Measurements from ENCODE around the gene DIP2A.

Gene DIP2A

DNA sequence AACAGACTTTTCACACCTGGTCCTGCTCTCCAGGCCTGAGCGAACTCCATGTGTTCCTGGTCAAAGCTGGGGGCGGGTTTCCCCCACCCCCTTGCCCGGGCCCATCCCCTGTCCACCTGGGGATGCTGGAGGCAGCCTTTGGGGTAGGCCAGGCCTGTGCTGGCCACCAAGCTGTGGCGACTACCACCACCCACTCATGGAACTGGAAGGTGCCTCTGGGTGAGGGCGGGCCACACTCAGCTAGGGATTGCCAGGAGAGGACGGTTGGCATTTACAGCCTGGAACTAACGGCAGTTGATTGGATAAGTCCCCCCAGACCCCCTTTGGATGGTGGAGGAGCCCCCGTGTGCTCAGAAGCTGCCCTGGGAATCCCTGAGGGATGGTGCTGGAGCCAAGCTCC is 138.3 kb downstream of the DIP2A start:
- no peak for DNase-seq (ENCODE audit: low spot score)

DNA sequence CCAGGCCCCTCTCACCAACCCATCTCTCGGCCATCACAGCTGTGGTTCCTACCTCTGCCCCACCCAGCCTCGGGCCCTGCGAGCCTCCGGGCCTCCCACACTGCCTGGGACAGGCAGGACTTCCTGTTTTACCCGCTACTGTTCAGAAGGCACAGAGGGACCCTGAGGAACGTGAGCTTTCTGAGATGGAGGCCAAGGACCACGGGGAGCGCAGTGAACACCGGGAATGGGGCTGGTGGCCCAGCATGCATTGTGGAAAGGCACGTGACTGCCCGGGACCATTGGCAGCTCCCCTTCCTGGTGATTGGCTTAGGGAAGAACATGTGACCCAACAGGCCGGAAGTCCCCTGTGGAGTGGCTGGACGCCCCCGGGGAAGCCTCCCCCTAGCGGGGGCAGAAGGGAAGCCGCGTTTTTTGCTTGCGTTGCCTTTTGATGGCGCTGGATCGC is 139.2 kb downstream of the DIP2A start:
- no peak for DNase-seq (ENCODE audit: low spot score)

DNA sequence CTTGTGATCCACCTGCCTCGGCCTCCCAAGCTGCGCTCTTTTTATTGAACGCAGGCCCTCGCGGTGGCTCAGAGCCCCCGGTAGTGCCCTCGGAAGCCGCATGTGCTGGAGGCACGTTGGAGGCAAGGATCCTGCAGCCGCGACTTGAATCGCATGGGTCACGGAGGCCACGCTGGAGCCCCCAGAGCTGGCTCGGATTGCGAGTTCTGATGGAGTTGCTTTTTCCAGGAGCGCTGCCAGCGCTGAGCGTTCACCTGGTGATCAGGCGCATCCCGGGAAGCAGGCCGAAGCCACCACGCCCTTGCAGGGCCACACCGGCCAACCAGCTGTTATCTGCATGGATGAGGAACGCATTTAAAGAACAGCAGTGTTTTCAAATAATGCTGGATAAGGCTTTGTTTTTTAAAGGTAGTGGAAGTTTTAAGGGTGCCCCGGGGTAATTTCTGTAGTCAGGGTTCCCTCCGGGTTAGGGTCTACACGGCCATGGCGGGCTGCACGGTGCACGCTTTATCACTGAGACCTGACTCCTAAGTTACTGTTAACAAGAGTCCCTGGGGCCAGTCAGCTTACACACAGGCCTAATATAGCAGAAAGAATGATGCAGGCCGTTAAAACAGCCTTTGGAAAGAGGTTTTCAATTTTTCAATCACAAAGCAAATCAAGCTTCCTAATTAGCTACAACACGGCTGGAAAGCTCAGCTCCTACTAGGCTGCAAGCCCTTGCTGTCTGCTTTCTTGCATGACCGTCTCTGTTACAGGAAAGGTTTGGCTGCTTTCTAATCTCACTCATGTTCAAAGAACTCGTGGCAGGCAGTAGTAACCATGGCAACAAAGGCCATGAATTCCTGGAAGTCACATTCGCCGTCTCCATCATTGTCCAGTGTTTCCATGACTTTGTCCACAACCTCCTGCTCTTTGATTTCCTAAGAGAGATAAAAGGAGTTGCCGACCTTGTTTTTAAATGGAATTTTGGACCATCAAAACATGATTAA is 140.2 kb downstream of the DIP2A start:
- DNase-seq (ENCODE audit: low spot score), result peak; percentile 23

DNA sequence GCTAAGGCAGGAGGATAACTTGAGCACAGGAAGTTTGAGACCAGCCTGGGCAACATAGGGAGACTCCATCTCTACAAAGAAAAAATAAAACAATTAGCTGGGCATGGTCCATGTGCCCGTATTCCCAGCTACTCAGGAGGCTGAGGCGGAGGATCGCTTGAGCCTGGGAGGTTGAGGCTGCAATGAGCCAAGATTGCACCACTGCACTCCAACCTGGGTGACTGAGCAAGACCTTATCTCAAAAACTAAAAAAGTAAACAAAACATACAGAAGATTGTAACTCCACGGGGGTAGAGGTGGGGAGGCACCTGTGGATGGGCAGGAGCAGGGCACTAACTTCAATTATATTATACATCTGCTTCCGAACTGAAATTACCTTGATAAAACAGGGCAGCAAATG is 141.6 kb downstream of the DIP2A start:
- DNase-seq (ENCODE audit: low spot score), result no peak

DNA sequence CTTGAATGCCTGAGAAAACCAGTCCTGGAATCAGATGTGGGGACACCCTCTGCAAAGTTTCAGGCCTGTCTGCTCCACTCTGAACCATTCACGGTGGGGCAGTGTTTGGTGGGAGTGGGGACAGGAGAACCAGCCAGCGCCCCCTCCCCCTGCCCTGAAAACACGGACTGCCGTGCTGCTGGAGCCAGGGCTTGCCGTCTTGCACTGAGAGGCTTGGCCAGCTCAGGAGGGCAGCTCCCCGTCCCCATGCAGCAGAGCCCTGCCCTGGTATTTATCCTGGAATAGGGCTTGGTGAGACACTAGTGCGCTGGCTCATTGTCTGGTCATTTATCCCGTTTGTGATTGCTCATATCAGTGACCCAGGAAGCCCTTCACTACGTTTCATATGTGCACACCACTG is 142.3 kb downstream of the DIP2A start:
- DNase-seq (ENCODE audit: low spot score), result no peak

DNA sequence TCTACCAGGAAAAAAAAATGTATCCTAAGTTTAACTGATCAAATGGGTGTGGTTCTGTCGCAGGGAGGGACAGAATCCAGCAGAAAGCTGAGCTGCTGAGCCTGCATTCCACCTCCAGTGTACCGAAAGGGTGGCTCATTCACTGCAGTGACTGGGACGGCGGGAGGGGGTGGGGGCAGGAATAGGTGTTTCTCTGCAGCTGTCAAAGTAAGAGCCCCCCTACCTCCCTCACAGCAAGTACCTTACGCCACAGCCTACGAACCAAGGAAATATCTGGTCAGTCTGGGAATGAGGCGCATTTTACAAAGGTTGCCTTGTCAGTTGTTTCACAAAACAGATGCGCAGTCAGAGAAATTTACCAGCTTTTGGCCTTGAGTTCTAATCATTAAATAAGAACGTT is 144.5 kb downstream of the DIP2A start:
- DNase-seq (ENCODE audit: low spot score), result peak; percentile 35

DNA sequence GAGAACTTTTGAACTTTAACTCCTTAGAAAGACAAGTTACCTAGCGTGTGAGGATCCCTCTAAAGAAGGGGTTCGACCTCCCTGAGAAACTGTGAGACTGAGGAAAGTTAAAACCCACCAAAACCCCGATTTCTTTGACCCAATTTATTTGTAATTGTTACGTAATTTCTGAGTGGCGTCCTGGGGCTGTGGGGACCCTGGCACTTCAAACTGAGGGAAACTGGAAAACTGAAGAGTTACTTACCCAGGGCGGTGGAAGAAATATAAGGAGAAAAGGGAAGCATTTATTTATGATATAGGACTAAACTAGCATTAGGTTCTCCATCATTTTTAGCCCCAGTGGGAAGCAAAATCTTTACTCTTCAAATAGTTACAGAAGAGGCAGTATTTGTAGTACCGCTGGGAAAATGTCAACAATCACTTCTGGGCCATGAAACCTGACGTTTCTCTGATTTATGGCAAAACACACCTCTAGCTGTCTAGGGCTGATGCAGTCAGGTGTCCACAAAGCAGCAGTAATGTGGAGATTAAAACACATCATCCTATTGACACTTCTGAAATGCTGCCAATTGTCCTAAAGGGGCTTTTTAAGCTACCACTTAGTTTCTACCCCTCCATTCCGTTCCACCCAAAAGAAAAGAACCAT is 145.8 kb downstream of the DIP2A start:
- DNase-seq (ENCODE audit: low spot score), result no peak

DNA sequence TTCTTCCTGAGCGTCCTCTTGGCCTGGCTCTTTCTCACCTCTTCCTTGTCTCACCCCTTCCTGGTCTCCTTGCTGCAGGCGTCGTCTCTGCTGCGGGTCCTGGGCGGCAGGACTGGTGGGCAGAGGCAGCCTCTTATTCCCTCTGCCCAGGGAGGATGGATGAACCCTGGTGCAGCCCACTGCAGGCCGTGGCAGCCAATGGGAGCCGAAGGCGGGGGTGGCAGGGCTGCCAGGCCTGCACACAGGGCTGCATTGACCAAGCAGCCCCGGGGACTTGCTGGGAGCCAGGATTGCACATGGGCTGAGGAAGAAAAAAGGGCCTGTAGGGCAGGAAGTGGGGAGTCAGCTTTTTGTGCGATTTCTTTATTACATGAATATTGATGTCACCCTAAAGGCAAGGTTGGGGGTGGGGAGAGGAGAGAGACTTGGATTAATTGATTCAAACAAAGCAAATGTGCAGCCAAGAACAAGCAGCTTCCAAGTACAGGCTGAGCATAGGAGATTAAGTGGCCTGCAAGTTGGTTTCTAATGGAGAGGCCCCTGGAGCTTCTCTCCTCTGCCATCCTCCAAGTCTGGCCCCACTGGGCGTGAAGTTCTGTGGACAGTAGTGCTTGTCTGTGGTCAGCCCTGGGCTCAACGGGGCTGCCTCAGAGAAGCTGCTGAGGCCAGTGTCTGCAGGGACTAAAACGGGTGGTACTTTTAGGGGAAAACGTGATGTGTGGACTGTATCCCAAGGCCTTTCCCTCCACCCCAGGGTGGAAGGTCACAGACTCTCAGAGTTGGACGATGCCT is 146.5 kb downstream of the DIP2A start, which contains the start of gene S100B:
Gene S100B, minus strand, starts transcription at position 108 of the 792 bp plus-strand sequence. CDS start 2,667 bp downstream, outside the sequence.
- DNase-seq (ENCODE audit: low spot score), result no peak

DNA sequence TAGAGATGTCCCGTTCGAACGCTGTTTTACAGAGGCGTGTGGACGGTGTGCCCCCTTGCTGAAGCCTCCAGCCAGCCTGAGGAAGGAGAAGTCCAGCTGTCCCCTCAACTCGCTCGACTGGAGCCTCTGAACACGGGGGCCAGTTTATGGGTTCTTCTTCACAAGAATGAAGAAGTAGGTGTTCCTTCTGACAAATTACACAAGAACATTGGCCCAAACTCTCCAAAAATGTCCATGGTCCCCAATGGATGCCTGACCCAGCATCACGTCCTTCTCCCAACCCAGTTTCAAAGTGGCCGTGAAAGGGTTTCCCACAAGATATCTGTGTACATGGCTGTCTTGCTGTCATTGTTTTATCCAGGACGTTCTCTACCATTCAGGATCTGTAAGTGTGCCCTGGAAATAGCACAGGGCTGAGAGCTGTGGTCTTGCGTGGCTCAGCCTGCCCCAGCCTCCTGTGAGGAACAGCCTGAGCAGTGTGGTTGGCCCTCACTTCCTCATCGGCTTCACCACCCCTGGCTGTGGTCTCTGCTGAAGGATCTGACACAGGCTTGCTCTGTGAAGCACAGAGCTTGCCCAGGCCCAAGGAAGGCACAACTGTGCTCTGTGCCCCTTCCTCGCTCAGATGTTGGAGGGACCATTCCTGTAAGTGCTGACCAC is 147.2 kb downstream of the DIP2A start:
- no peak for DNase-seq (ENCODE audit: low spot score)

DNA sequence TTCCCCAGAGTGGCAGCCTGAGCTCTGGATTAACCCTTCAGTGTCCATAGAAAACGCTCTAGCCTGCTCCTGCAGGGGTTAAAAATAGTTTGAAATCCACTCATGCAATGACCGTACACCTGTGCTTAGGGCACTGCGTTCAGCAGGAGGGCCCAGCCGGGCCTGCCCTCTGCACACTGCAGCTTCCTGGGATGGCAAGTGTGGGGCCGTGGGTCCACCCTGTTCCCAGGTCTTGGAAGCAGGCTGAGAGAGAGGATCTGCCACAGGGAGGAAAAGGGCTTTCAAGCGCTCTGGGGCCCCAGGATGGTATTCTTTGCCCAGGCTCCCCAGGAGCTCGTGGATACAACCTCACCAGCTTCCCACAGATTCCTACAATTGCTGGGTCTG is 147.7 kb downstream of the DIP2A start:
- DNase-seq (ENCODE audit: low spot score), result no peak

DNA sequence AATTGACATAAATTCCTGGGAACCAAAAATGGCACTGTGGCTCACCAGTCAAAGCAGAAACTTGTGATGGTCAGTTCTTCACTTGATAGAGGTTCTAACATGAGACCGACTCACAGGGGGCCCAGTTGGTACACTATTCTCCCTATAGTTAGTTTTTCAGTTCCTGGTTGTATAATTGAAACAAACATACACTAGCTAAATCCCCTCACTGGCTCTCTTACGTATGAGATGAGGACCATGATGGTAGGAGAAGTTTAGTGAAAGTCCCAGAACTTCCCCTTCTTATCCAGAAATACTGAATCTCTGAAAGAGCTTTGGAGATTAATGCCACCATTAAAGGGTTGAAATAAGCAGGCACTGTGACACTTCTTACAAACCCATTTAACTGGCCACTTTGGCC is 148.9 kb downstream of the DIP2A start:
- DNase-seq (ENCODE audit: low spot score), result no peak

DNA sequence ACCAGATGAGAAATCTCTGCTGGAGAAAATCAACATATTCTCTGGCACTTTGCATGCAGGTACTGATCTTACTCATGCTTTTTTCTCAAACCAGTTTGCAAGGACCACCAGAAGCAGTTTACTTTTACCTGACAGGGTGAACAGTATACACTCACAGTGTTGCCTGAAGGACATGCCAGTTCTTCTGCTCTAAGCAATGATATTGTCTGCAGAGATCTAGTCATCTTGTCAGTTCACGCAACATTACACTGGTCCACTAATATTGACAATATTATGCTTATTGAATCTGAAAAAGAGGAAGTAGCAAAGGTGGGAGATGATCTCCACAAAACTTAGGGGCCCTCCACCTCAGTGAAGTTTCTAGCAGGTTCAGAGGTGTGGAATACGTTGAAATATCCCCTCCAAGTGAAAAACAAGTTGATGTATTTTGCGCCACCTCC is 150.0 kb downstream of the DIP2A start:
- no peak for DNase-seq (ENCODE audit: low spot score)

DNA sequence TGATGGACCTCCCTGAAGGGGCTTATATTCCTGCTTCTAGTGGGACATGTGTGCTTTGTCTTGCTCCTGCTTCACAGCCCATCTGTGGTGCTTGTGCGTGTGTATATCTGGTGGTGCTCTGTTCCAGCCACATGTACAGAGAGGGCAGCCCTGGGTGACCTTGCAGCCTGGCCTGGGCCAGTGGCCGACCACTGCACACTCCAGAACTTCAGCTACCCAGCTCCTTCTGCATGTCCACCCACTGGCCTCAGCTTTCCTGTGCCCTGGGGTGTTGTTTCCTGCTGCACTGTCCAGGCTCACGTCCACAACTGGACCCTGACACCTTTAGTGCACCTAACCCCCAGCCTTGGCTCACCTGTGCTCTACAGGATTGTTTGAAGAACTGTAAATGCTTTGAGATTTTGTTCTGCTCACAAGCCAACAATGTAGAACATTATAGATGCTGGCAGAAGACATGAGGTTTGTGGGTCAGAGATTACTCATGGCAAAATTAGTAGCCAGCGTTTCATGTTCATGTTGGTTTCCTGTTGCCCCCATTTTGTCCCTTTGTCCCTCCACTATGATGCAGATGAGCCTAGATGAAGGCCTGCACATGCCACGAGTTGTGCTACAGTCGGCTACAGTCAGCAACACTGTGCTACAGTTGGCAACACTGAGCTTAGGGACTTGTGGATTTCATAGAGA is 151.5 kb downstream of the DIP2A start:
- no peak for DNase-seq (ENCODE audit: low spot score)

DNA sequence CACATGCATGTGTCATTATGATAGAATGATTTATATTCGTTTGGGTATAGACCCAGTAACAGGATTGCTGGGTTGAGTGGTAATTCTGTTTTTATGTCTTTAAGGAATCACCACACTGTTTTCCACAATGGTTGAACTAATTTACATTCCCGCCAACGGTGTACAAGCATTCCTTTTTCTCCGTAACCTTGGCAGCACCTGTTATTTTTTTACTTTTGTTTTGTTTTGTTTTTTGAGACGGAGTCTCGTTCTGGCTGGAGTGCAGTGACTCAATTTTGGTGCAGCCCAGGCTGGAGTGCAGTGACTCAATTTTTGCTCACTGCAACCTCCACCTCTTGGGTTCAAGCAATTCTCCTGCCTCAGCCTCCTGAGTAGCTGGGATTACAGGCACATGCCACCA is 154.7 kb downstream of the DIP2A start:
- DNase-seq (ENCODE audit: low spot score), result no peak

DNA sequence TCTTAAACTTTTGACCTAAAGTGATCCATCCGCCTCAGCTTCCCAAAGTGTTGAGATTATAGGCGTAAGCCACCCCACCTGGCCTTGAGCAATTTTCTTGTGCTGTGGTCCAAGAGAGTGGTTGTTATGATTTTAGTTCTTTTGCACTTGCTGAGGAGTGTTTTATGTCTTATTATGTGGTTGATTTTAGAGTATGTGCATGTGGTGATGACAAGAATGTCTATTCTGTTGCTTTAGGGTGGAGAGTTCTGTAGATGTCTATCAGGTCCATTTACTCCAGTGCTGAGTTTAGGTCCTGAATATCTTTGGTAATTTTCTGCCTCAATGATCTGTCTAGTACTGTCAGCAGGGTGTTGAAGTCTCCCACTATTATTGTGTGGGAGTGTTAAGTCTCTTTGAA is 157.4 kb downstream of the DIP2A start:
- DNase-seq (ENCODE audit: low spot score), result no peak

DNA sequence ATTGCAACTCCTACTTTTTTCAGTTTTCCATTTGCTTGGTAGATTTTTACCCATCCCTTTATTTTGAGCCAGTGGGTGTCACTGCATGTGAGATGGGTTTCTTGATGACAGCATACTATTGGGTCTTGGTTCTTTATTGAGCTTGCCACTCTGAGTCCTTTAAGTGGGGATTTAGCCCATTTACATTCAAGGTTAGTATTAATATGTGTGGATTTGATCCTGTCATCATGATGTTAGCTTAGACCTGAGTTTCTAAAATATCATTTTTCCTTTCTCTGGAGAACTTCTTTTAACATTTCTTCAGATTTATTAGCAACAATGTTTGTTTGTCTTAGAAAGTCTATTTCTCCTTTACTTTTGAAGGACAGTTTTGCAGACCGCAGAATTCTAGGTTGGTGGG is 158.0 kb downstream of the DIP2A start:
- DNase-seq (ENCODE audit: low spot score), result no peak

DNA sequence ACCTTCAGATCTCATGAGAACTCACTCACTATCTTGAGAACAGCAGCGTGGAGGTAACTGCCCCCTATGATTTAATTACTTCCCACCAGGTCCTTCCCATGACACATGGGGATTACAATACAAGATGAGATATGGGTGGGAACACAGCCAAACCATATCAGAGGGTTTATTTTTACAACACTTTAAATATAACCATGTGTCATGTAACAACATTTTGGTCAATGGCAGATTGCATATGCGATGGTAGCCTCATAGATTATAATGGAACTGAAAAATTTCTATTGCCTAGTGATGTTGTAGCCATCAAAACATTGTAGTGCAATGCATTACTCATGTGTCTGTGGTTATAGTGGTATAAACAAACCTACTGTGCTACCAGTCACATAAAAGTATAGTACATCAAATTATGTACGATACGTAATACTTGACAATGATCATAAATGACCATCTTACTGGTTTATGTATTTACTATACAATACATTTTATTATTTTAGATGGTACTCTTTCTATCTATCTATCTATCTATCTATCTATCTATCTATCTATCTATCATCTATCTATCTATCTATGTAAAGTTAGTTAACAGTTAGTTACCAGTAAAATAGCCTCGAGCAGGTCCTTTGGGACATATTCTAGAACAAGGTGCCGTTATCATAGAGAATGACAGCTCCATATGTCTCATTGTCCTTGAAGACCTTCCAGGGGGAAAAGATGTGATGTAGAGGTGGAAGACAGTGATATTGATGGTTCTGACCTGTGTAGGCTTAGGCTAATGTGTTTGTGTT is 158.8 kb downstream of the DIP2A start:
- DNase-seq (ENCODE audit: low spot score), result no peak

DNA sequence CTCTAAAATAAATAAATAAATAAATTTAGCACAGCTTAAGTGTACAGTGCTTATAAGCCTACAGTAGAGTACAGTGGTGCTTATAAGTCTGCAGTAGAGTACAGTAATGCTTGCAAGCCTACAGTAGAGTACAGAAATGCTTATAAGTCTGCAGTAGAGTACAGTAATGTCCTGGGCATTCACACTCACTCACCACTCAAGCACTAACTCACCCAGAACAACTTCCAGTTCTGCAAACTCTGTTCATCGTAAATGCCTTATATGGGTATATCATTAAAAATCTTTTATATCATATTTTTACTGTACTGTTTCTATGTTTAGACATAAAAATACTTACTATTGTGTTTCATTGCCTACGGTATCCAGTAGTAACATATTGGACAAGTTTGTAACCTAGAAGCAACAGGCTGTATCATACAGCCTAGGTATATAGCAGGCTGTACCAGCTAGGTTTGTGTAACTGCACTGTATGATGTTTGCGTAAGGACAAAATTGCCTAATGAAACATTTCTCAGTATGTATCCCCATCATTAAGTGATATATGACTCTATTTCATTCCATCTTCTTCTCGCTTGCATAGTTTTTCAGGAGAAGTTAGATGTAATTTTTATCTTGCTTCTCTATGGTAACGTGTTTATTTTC is 160.2 kb downstream of the DIP2A start:
- no peak for DNase-seq (ENCODE audit: low spot score)

All from SW480 (cell line).